ENCODE data around the gene POU2F3. TPM values are rescaled to one million over a fixed set of nuclear protein-coding genes. Genes with fewer than 3 reads are reported as not detected.
A peak's percentile ranks its signal among the peaks of the same experiment; 100 is the strongest.

Gene POU2F3
- total RNA-seq, 2 experiments from 2014 or later, result not detected

GRCh38 chr11:120224972-120225909 lies 14.7 kb upstream of the POU2F3 start:
- no peak for DNase-seq
- ChIA-PET CTCF (interaction anchor here (0.8 to 1.2 kb wide), 3 partner anchors 11 to 78 kb away, joined by 3 to 4 read pairs (median 4); no protein-coding TSS in a partner anchor), POLR2A (interaction anchor here (0.9 to 1.1 kb wide), 2 partner anchors 12 to 24 kb away, joined by 3 read pairs; no protein-coding TSS in a partner anchor)
- Mint-ChIP-seq H3K4me1 (no peaks in the 10 kb centered on the region), H3K27me3 (peaks cover 10% of the 10 kb centered on the region), H3K4me3 (no peak overlapping the region), H3K9me3 (no peaks in the 10 kb centered on the region), H3K27ac (no peak overlapping the region), H3K36me3 (ENCODE audit: low read depth) (no peaks in the 10 kb centered on the region)

DNA sequence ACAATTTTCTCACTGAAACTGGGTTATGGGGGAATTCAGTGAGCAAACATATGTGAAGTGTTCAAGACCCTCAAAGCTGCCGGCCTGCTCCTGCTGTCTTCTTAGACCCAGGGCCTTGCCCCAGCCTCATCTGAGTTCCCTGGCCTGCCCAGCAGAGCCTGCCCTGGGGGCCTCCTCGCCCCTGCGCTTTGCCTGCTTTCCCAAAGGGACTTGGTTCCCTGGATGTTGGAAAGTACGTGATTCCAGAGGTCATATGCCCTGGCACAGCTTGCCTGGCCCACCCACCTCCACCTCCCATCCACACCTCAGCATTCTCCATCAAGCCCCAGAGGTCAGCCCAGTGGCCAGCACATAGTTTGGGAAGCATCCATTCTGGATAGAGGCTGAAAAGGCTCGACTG lies 13.7 kb upstream of the POU2F3 start:
- POLR2A ChIA-PET, result interaction anchor here (0.9 kb wide), 1 partner anchor 23 kb away, joined by 3 read pairs; no protein-coding TSS in a partner anchor
- Mint-ChIP-seq H3K36me3 (ENCODE audit: low read depth) (no peaks in the 10 kb centered on the region), H3K4me3 (no peak overlapping the region), H3K9me3 (no peaks in the 10 kb centered on the region), H3K27me3 (peaks cover 8% of the 10 kb centered on the region), H3K4me1 (no peaks in the 10 kb centered on the region), H3K27ac (no peak overlapping the region)
- CTCF ChIA-PET, result interaction anchor here (1.0 to 1.2 kb wide), 2 partner anchors 10 to 77 kb away, joined by 3 to 4 read pairs; no protein-coding TSS in a partner anchor
- DNase-seq, result no peak

GRCh38 chr11:120226714-120227113 lies 13.2 kb upstream of the POU2F3 start:
- no peaks in the 10 kb centered on the region for H3K36me3 Mint-ChIP-seq (ENCODE audit: low read depth)
- no peak for DNase-seq
- CTCF ChIA-PET, result no interaction called here

GRCh38 chr11:120227228-120227852 lies 12.6 kb upstream of the POU2F3 start:
- Mint-ChIP-seq H3K4me1 (no peaks in the 10 kb centered on the region), H3K9me3 (no peaks in the 10 kb centered on the region), H3K4me3 (no peak overlapping the region), H3K36me3 (ENCODE audit: low read depth) (no peaks in the 10 kb centered on the region), H3K27me3 (peaks cover 9% of the 10 kb centered on the region), H3K27ac (no peak overlapping the region)
- no peak for DNase-seq
- ChIA-PET CTCF (interaction anchor here (1.6 to 13.2 kb wide), 2 partner anchors 59 to 74 kb away, joined by 3 to 272 read pairs; no protein-coding TSS in a partner anchor), POLR2A (no interaction called here)

More at GRCh38 chr11:120226714-120227113, 13.2 kb upstream of the POU2F3 start:
- no peaks in the 10 kb centered on the region for H3K4me1 Mint-ChIP-seq
- H3K27ac Mint-ChIP-seq, result no peak overlapping the region
- POLR2A ChIA-PET, result no interaction called here
- H3K4me3 Mint-ChIP-seq, result no peak overlapping the region
- H3K27me3 Mint-ChIP-seq, result peaks cover 8% of the 10 kb centered on the region
- no peaks in the 10 kb centered on the region for H3K9me3 Mint-ChIP-seq

GRCh38 chr11:120228794-120229384 lies 11.1 kb upstream of the POU2F3 start:
- no peak overlapping the region for H3K27ac Mint-ChIP-seq
- H3K4me1 Mint-ChIP-seq, result no peaks in the 10 kb centered on the region
- no peaks in the 10 kb centered on the region for H3K9me3 Mint-ChIP-seq
- CTCF ChIA-PET, result interaction anchor here (0.8 to 13.2 kb wide), 5 partner anchors 53 to 72 kb away, joined by 3 to 272 read pairs (median 4); no protein-coding TSS in a partner anchor
- no peak overlapping the region for H3K4me3 Mint-ChIP-seq
- DNase-seq, result no peak
- H3K36me3 Mint-ChIP-seq (ENCODE audit: low read depth), result no peaks in the 10 kb centered on the region
- POLR2A ChIA-PET, result no interaction called here
- H3K27me3 Mint-ChIP-seq, result peaks cover 17% of the 10 kb centered on the region

GRCh38 chr11:120229451-120230424 lies 10.2 kb upstream of the POU2F3 start:
- Mint-ChIP-seq H3K4me3 (no peak overlapping the region), H3K4me1 (no peaks in the 10 kb centered on the region), H3K27ac (no peak overlapping the region), H3K36me3 (ENCODE audit: low read depth) (no peaks in the 10 kb centered on the region), H3K27me3 (peaks cover 23% of the 10 kb centered on the region), H3K9me3 (no peaks in the 10 kb centered on the region)
- CTCF ChIA-PET, result interaction anchor here (0.8 to 13.2 kb wide), 5 partner anchors 17 to 71 kb away, joined by 3 to 272 read pairs (median 5); no protein-coding TSS in a partner anchor
- POLR2A ChIA-PET, result no interaction called here
- peak; percentile 25 for DNase-seq

DNA sequence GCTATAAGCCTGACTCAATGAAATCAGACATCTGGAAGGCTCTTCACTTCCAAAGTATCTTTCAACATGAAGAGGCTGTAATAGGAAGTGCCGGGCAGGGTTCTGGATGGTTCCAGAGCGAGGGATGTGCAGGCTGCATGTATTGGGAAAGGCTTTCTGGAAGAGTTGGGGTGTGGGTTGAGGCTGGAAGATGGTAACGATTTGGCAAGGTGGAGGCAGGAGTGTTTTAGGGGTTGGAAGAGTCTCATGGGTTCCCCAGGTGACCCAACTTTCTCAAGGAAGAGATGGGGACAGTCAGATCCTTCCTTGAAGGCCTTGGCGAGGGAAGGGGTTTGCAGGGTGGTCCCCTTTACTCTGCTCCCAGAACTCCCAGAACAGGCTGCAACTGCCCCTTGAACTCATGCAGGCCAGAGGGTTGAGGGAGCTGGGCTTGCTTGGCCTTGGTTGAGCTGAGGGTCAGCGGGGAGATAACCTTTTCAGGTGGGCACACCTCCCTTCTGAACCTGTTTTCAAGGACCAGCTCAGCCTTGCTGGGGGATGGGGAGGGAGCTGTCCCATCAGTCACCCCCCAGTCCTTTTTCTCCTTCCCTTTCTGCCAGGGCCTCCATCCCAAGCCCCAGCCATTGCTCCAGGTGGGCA lies 9.4 kb upstream of the POU2F3 start:
- H3K36me3 Mint-ChIP-seq (ENCODE audit: low read depth), result no peaks in the 10 kb centered on the region
- ChIA-PET POLR2A (no interaction called here), CTCF (interaction anchor here (1.1 to 13.2 kb wide), 3 partner anchors 18 to 70 kb away, joined by 5 to 272 read pairs (median 22); no protein-coding TSS in a partner anchor)
- no peaks in the 10 kb centered on the region for H3K9me3 Mint-ChIP-seq
- DNase-seq, result no peak
- H3K27ac Mint-ChIP-seq, result no peak overlapping the region
- H3K27me3 Mint-ChIP-seq, result peaks cover 25% of the 10 kb centered on the region
- no peaks in the 10 kb centered on the region for H3K4me1 Mint-ChIP-seq
- H3K4me3 Mint-ChIP-seq, result no peak overlapping the region

GRCh38 chr11:120231963-120232362 lies 8.0 kb upstream of the POU2F3 start:
- ChIA-PET POLR2A (no interaction called here), CTCF (interaction anchor here (1.6 to 13.2 kb wide), 3 partner anchors 11 to 69 kb away, joined by 4 to 272 read pairs (median 22); no protein-coding TSS in a partner anchor)
- Mint-ChIP-seq H3K27ac (no peak overlapping the region), H3K9me3 (no peaks in the 10 kb centered on the region), H3K4me1 (no peaks in the 10 kb centered on the region), H3K4me3 (no peak overlapping the region), H3K27me3 (peaks cover 35% of the 10 kb centered on the region), H3K36me3 (ENCODE audit: low read depth) (no peaks in the 10 kb centered on the region)
- DNase-seq, result no peak

- Mint-ChIP-seq H3K36me3 (ENCODE audit: low read depth) (no peaks in the 10 kb centered on the region), H3K27me3 (peaks cover 46% of the 10 kb centered on the region)
- POLR2A ChIA-PET, result interaction anchor here (0.7 kb wide), 1 partner anchor 63 kb away, joined by 3 read pairs; no protein-coding TSS in a partner anchor
Observed at GRCh38 chr11:120233207-120233803, 6.6 kb upstream of the POU2F3 start.

GRCh38 chr11:120235024-120235628 lies 4.8 kb upstream of the POU2F3 start:
- ChIA-PET POLR2A (interaction anchor here (1.0 kb wide), 1 partner anchor 10 kb away, joined by 3 read pairs; no protein-coding TSS in a partner anchor), CTCF (interaction anchor here (1.5 to 13.2 kb wide), 5 partner anchors 12 to 67 kb away, joined by 3 to 272 read pairs (median 8); no protein-coding TSS in a partner anchor)
- DNase-seq, result peak; percentile 72
- H3K27ac Mint-ChIP-seq, result no peak overlapping the region
- no peaks in the 10 kb centered on the region for H3K9me3 Mint-ChIP-seq
- H3K4me1 Mint-ChIP-seq, result no peaks in the 10 kb centered on the region
- no peaks in the 10 kb centered on the region for H3K36me3 Mint-ChIP-seq (ENCODE audit: low read depth)
- no peak overlapping the region for H3K4me3 Mint-ChIP-seq
- peaks cover 57% of the 10 kb centered on the region for H3K27me3 Mint-ChIP-seq

More at GRCh38 chr11:120233207-120233803, 6.6 kb upstream of the POU2F3 start:
- no peak for DNase-seq
- CTCF ChIA-PET, result interaction anchor here (1.1 to 13.2 kb wide), 5 partner anchors 10 to 68 kb away, joined by 3 to 272 read pairs (median 8); no protein-coding TSS in a partner anchor
- no peak overlapping the region for H3K27ac Mint-ChIP-seq
- H3K4me3 Mint-ChIP-seq, result no peak overlapping the region
- no peaks in the 10 kb centered on the region for H3K9me3 Mint-ChIP-seq
- no peaks in the 10 kb centered on the region for H3K4me1 Mint-ChIP-seq

Data from activated CD4-positive, alpha-beta memory T cell treated with anti-CD3 and anti-CD28 coated beads, Interleukin-2, amount 10 ng/mL, durations not matched to agents 7 days and 5 days (primary cell).